Measurements from ENCODE around the gene SPRR3.

DNA sequence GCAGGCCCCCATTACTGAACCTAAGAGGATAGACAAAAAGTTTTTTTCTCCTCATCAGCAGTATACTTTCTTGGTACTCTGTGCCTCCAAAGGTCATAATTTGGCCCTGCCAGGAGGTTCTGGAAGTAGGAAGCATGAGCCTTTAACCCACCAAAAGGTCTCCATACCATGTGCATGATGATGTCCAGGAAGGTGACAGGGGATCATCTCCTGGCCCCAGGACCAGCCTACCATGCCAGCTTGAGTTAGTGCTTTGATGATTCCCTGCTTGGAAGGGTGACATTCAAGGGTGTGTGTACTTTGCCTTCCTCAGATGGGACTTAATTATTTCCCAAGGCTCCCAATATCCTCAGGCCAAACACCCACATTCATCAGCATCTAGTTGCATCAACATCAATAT is 23.9 kb upstream of the SPRR3 start:
- TF ChIP-seq, protein P1, sequence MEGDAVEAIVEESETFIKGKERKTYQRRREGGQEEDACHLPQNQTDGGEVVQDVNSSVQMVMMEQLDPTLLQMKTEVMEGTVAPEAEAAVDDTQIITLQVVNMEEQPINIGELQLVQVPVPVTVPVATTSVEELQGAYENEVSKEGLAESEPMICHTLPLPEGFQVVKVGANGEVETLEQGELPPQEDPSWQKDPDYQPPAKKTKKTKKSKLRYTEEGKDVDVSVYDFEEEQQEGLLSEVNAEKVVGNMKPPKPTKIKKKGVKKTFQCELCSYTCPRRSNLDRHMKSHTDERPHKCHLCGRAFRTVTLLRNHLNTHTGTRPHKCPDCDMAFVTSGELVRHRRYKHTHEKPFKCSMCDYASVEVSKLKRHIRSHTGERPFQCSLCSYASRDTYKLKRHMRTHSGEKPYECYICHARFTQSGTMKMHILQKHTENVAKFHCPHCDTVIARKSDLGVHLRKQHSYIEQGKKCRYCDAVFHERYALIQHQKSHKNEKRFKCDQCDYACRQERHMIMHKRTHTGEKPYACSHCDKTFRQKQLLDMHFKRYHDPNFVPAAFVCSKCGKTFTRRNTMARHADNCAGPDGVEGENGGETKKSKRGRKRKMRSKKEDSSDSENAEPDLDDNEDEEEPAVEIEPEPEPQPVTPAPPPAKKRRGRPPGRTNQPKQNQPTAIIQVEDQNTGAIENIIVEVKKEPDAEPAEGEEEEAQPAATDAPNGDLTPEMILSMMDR (IDR thresholded peaks at IDR 0.05), result no peak
- TF ChIP-seq POLR2A (IDR thresholded peaks at IDR 0.05) (no peak), POLR2AphosphoS5 (IDR thresholded peaks at IDR 0.05) (no peak)

Data from prostate gland (tissue), 2 donors.